Measurements from ENCODE around the gene USPL1. TPM values are rescaled to one million over a fixed set of nuclear protein-coding genes. Genes with fewer than 3 reads are reported as not detected.
A peak's percentile ranks its signal among the peaks of the same experiment; 100 is the strongest.

USPL1 gene
- total RNA-seq, 2 donors from 2014 or later, result 17.9 to 19.3 TPM

GRCh38 chr13:30616927-30617314 lies 799 bp upstream of the USPL1 start:
- Mint-ChIP-seq H3K36me3 (ENCODE audit: low read depth) (no peaks in the 10 kb centered on the region), H3K9me3 (no peaks in the 10 kb centered on the region), H3K4me3 (no peak overlapping the region), H3K4me1 (peaks cover 15% of the 10 kb centered on the region), H3K27ac (no peak overlapping the region), H3K27me3 (ENCODE audit: insufficient read depth) (no peaks in the 10 kb centered on the region)
- no peak for TF ChIP-seq CTCF (conservative IDR thresholded peaks at IDR 0.05)
- Histone ChIP-seq H3K4me3 (ENCODE audit: low read length) (peak overlapping the region; percentile 88), H3K36me3 (ENCODE audit: control insufficient read depth, insufficient read depth, low read length) (peaks cover 1% of the 10 kb centered on the region), H3K27ac (ENCODE audit: low read depth, low read length) (peak overlapping the region; percentile 98), H3K27me3 (ENCODE audit: control insufficient read depth, insufficient read depth, low read length, poor library complexity, severe bottlenecking) (no peaks in the 10 kb centered on the region), H3K9ac (ENCODE audit: extremely low read depth, low read length, poor library complexity, severe bottlenecking) (peak overlapping the region; percentile 92), H3K4me1 (ENCODE audit: control insufficient read depth, insufficient read depth, low read length) (peaks cover 3% of the 10 kb centered on the region), H3K9me3 (ENCODE audit: control insufficient read depth, low read length) (no peaks in the 10 kb centered on the region)
- WGBS, 2 experiments (ENCODE audit: insufficient coverage in 1 of 2, insufficient read length in 1 of 2), result 0% methylated on average over 8 to 12 of the region's 12 CpGs
- peak; percentile 87 for DNase-seq

DNA sequence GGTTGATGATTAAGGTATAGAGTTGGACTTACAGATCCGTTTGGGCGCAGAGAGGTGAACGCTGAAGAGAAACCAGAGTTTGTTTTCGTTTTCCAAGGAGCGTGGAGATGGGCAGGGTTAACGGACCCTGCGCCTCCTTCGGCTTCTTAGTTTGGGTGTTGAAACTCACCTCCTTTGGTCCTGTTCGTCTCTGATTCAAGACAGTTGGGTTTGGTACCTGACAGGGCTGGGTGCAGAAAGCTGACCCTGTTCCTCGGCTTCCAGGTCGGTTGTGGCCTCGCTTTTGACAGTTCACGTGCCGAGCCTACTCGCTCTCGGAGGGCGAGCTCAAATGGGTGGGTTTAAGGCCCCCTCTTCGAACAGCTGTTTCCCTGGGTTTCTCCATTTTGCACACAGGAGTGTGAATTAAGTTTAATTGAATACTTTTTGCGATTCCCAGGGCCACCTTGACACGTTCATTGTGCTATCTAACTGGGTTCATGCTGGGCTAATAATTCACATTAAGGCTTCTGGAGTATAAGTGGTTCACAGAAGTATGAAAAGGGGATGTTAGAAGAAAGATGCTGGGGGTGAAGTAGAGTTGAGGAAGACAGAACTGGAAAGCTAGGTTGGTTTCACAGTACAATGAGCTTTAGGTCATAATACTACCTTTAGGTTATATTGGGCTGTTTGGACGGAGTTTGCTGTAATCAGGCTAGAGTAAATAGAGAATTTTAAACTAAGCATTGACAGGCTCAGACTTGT lies 638 bp downstream of the USPL1 start:
- Histone ChIP-seq H3K36me3 (ENCODE audit: control insufficient read depth, insufficient read depth, low read length) (peaks cover 15% of the 10 kb centered on the region), H3K4me1 (ENCODE audit: control insufficient read depth, insufficient read depth, low read length) (peaks cover 3% of the 10 kb centered on the region), H3K27me3 (ENCODE audit: control insufficient read depth, insufficient read depth, low read length, poor library complexity, severe bottlenecking) (no peaks in the 10 kb centered on the region), H3K9me3 (ENCODE audit: control insufficient read depth, low read length) (no peaks in the 10 kb centered on the region), H3K27ac (ENCODE audit: low read depth, low read length) (peak overlapping the region; percentile 6), H3K4me3 (ENCODE audit: low read length) (peak overlapping the region; percentile 98), H3K9ac (ENCODE audit: extremely low read depth, low read length, poor library complexity, severe bottlenecking) (peak overlapping the region; percentile 54)
- DNase-seq, result no peak
- Mint-ChIP-seq H3K27me3 (ENCODE audit: insufficient read depth) (no peaks in the 10 kb centered on the region), H3K4me3 (no peak overlapping the region), H3K4me1 (peaks cover 15% of the 10 kb centered on the region), H3K36me3 (ENCODE audit: low read depth) (peaks cover 10% of the 10 kb centered on the region), H3K9me3 (no peaks in the 10 kb centered on the region), H3K27ac (no peak overlapping the region)
- WGBS, 2 experiments (ENCODE audit: insufficient coverage in 1 of 2, insufficient read length in 1 of 2), result 1 to 2% methylated on average over 16 to 21 of the region's 21 CpGs
- TF ChIP-seq CTCF (conservative IDR thresholded peaks at IDR 0.05), result no peak

- Histone ChIP-seq H3K27ac (ENCODE audit: low read depth, low read length) (no peak overlapping the region), H3K27me3 (ENCODE audit: control insufficient read depth, insufficient read depth, low read length, poor library complexity, severe bottlenecking) (no peaks in the 10 kb centered on the region), H3K9me3 (ENCODE audit: control insufficient read depth, low read length) (no peaks in the 10 kb centered on the region), H3K4me1 (ENCODE audit: control insufficient read depth, insufficient read depth, low read length) (peaks cover 3% of the 10 kb centered on the region), H3K9ac (ENCODE audit: extremely low read depth, low read length, poor library complexity, severe bottlenecking) (peak overlapping the region; percentile 54), H3K4me3 (ENCODE audit: low read length) (peak overlapping the region; percentile 98), H3K36me3 (ENCODE audit: control insufficient read depth, insufficient read depth, low read length) (peaks cover 20% of the 10 kb centered on the region)
- Mint-ChIP-seq H3K4me3 (no peak overlapping the region), H3K27ac (no peak overlapping the region), H3K4me1 (peaks cover 15% of the 10 kb centered on the region), H3K36me3 (ENCODE audit: low read depth) (peaks cover 15% of the 10 kb centered on the region), H3K27me3 (ENCODE audit: insufficient read depth) (no peaks in the 10 kb centered on the region), H3K9me3 (no peaks in the 10 kb centered on the region)
- WGBS, 2 experiments (ENCODE audit: insufficient coverage in 1 of 2, insufficient read length in 1 of 2), result 69 to 73% methylated on average over 3 of the region's 3 CpGs
- DNase-seq, result no peak
- TF ChIP-seq CTCF (conservative IDR thresholded peaks at IDR 0.05), result no peak
Observed at GRCh38 chr13:30618930-30619279, 1.2 kb downstream of the USPL1 start.

Measured in endodermal cell (in vitro differentiated cells).